Esophagus squamous epithelium (tissue), 5 donors: ENCODE data around the gene PDXDC1. TPM values are rescaled to one million over a fixed set of nuclear protein-coding genes. Genes with fewer than 3 reads are reported as not detected.
"Not testable (repeated sequence)": the region's sequence is repeated elsewhere in the genome, so short reads cannot be mapped to it uniquely, and the experiment has no call there.

Source experiments
- DNase-seq: peaks from one replicate; lab custom pipeline; 2025; lab: John Stamatoyannopoulos, UW
- H3K27ac ChIP-seq, 4 donors: fragments of 200-600 bp; sonication (generic); one replicate each; pipeline ENCODE4 v1.5.1; 2016 to 2019; ENCODE audit warnings: mild to moderate bottlenecking in 1 of 4
- H3K27me3 ChIP-seq, 4 donors: fragments of 200-600 bp; sonication (generic); 1 replicate in 3 of 4; 2 replicates in 1 of 4; pipeline versions ENCODE4 v1.5.1 to v1.6.0; 2017 to 2021; ENCODE audit warnings: antibody characterized with exemption in 1 of 4
- H3K36me3 ChIP-seq, 3 donors: fragments of 200-600 bp; sonication (generic); one replicate each; pipeline ENCODE4 v1.5.1; 2016 to 2019
- H3K4me1 ChIP-seq, 3 donors: fragments of 200-600 bp; sonication (generic); one replicate each; pipeline ENCODE4 v1.5.1; 2017 to 2019
- H3K4me3 ChIP-seq, 4 donors: fragments of 200-600 bp; sonication (generic); 1 replicate in 3 of 4; 2 replicates in 1 of 4; pipeline ENCODE4 v1.5.1; 2016 to 2019; ENCODE audit warnings: mild to moderate bottlenecking in 2 of 4, moderate library complexity in 1 of 4
- H3K9me3 ChIP-seq, 3 donors: fragments of 200-600 bp; sonication (generic); one replicate each; pipeline ENCODE4 v1.5.1; 2016 to 2019
- CTCF ChIP-seq, 6 experiments: fragments of 450-650 bp in 4 of 6; fragments of 200-600 bp in 2 of 6; sonication (generic) in 2 of 6; IDR thresholded peaks; one replicate each; pipeline ENCODE4 v1.5.1; 2016 to 2019; ENCODE audit warnings: antibody characterized with exemption in 6 of 6, mild to moderate bottlenecking in 4 of 6, moderate library complexity in 4 of 6
- POLR2A ChIP-seq, 4 donors: fragments of 450-650 bp; IDR thresholded peaks; one replicate each; pipeline ENCODE4 v1.6.1; 2017; ENCODE audit warnings: antibody characterized with exemption in 4 of 4, mild to moderate bottlenecking in 4 of 4, moderate library complexity in 3 of 4
- WGBS, 2 donors: methylation state at CpG; one replicate each; pipeline ENCODE4 v1.1.5; 2018; 5-methylcytosine and 5-hydroxymethylcytosine counted together
- intact Hi-C: fragments of 100-400 bp; cut with DNase I; formaldehyde crosslinking; loops from one replicate; pipeline ENCODE4 v1.15.0; 2022
- total RNA-seq, 4 donors: library from RNA; depleted of rRNA; stranded (reverse); fragments of >200 nt; gene quantifications; one replicate each; pipeline ENCODE4 v1.1.0, GENCODE V29; 2016
- donor health status: DM: yes; HTN: yes; CAD: no.

Gene PDXDC1
- total RNA-seq: 10 to 100 TPM; 40.3 to 76.5 (median 53.9) TPM

GRCh38 chr16:14974656-14975417, at the start of gene PDXDC1:
Gene PDXDC1, plus strand, starts transcription at chr16:14975026. Its CDS starts 174 bp downstream, at chr16:14975200.
- 0 to 1% methylated on average over 16 to 25 of the region's 74 CpGs for WGBS, 2 donors

GRCh38 chr16:14928064-14928714, 46.6 kb upstream of the PDXDC1 start:
- 72 to 76% methylated on average over 4 to 7 of the region's 31 CpGs for WGBS, 2 donors
- H3K36me3 ChIP-seq: peaks cover 0 to 25% (median 0%) of the 10 kb centered on the region in 3 donors
- H3K4me1 ChIP-seq, H3K4me3 ChIP-seq, intact Hi-C loops, DNase-seq, H3K27ac ChIP-seq, H3K27me3 ChIP-seq, H3K9me3 ChIP-seq: not testable (repeated sequence)

More at GRCh38 chr16:14974656-14975417, at the start of gene PDXDC1:
- H3K27me3 ChIP-seq, H3K36me3 ChIP-seq, intact Hi-C loops, H3K9me3 ChIP-seq: not testable (repeated sequence)
- peak in 3 of 4 donors; percentile 41 to 97 (median 86) for TF ChIP-seq POLR2A (IDR thresholded peaks at IDR 0.05)
- TF ChIP-seq CTCF (IDR thresholded peaks at IDR 0.05): peak in 2 of 6 experiments; percentile 9 to 22
- peak within 1 kb of the TSS; percentile 88 to 94 (median 92) for H3K27ac ChIP-seq
- peak within 1 kb of the TSS; percentile 57 to 73 (median 68) for H3K4me3 ChIP-seq
- peak; percentile 78 for DNase-seq
- peaks cover 2 to 50% (median 9%) of the 10 kb centered on the region in 3 donors for H3K4me1 ChIP-seq

- H3K36me3 ChIP-seq: peaks cover 0 to 21% (median 0%) of the 10 kb centered on the region in 3 donors
- no CpG with 5 or more reads among the region's 26 CpGs for WGBS, 2 donors
- H3K27me3 ChIP-seq, intact Hi-C loops, H3K27ac ChIP-seq, H3K4me3 ChIP-seq, H3K4me1 ChIP-seq, H3K9me3 ChIP-seq, DNase-seq: not testable (repeated sequence)
Measured at GRCh38 chr16:14929176-14929575, 45.6 kb upstream of the PDXDC1 start.

GRCh38 chr16:14930246-14930645, 44.6 kb upstream of the PDXDC1 start:
- intact Hi-C loops, H3K4me3 ChIP-seq, H3K27me3 ChIP-seq, H3K4me1 ChIP-seq, DNase-seq, H3K27ac ChIP-seq, H3K9me3 ChIP-seq: not testable (repeated sequence)
- peaks cover 0 to 24% (median 0%) of the 10 kb centered on the region in 3 donors for H3K36me3 ChIP-seq
- WGBS, 2 donors: no CpG with 5 or more reads among the region's 25 CpGs

- DNase-seq, H3K4me1 ChIP-seq, intact Hi-C loops, H3K9me3 ChIP-seq, H3K4me3 ChIP-seq, H3K27ac ChIP-seq, H3K27me3 ChIP-seq: not testable (repeated sequence)
- peaks cover 0 to 26% (median 0%) of the 10 kb centered on the region in 3 donors for H3K36me3 ChIP-seq
- no CpG with 5 or more reads among the region's 19 CpGs for WGBS, 2 donors
Measured at GRCh38 chr16:14930971-14931370, 43.9 kb upstream of the PDXDC1 start.

GRCh38 chr16:14932581-14933375, 42.0 kb upstream of the PDXDC1 start:
- H3K36me3 ChIP-seq: peaks cover 0 to 26% (median 0%) of the 10 kb centered on the region in 3 donors
- intact Hi-C loops, H3K4me3 ChIP-seq, H3K27ac ChIP-seq, H3K27me3 ChIP-seq, H3K4me1 ChIP-seq, DNase-seq, H3K9me3 ChIP-seq: not testable (repeated sequence)
- no CpG with 5 or more reads among the region's 47 CpGs for WGBS, 2 donors

- intact Hi-C loops, H3K27ac ChIP-seq, H3K27me3 ChIP-seq, H3K4me1 ChIP-seq, DNase-seq, H3K4me3 ChIP-seq, H3K9me3 ChIP-seq: not testable (repeated sequence)
- no CpG with 5 or more reads among the region's 4 CpGs for WGBS, 2 donors
- peaks cover 0 to 13% (median 0%) of the 10 kb centered on the region in 3 donors for H3K36me3 ChIP-seq
Measured at GRCh38 chr16:14937143-14937542, 37.7 kb upstream of the PDXDC1 start, which contains the start of gene NPIPA1. Gene NPIPA1, plus strand, starts transcription at chr16:14937443. Its CDS starts 0 bp downstream, at chr16:14937443.

GRCh38 chr16:14937994-14938393, 36.8 kb upstream of the PDXDC1 start:
- H3K4me3 ChIP-seq, intact Hi-C loops, H3K27me3 ChIP-seq, H3K36me3 ChIP-seq, H3K9me3 ChIP-seq, H3K4me1 ChIP-seq, H3K27ac ChIP-seq, DNase-seq: not testable (repeated sequence)
- WGBS, 2 donors: no CpG with 5 or more reads among the region's 9 CpGs

GRCh38 chr16:14942686-14943085, 32.1 kb upstream of the PDXDC1 start:
- H3K4me1 ChIP-seq, H3K9me3 ChIP-seq, DNase-seq, intact Hi-C loops, H3K36me3 ChIP-seq, H3K4me3 ChIP-seq, H3K27me3 ChIP-seq: not testable (repeated sequence)
- H3K27ac ChIP-seq: peak overlapping the region in 1 of 4 donors; percentile 23
- 17 to 27% methylated on average over 2 to 3 of the region's 3 CpGs for WGBS, 2 donors
